Neural progenitor cell (in vitro differentiated cells): ENCODE data around the gene CRY1. TPM values are rescaled to one million over a fixed set of nuclear protein-coding genes. Genes with fewer than 3 reads are reported as not detected.
"Not testable (repeated sequence)": the region's sequence is repeated elsewhere in the genome, so short reads cannot be mapped to it uniquely, and the experiment has no call there.

Experiments
- DNase-seq: peaks from one replicate; pipeline ENCODE4 v3.0.0-alpha.2; 2016; ENCODE audit warnings: low spot score
- H2AFZ ChIP-seq: fragments of 200-600 bp; sonication (generic); replicated peaks from 2 replicates; pipeline ENCODE4 v1.6.1; 2016; ENCODE audit warnings: antibody characterized with exemption
- H3F3A ChIP-seq: fragments of 200-600 bp; sonication (generic); 2 replicates; pipeline ENCODE4 v1.6.1; 2016; ENCODE audit warnings: antibody characterized with exemption, low read depth
- H3K27ac ChIP-seq: fragments of 200-600 bp; sonication (generic); 2 replicates; pipeline ENCODE4 v1.5.1; 2016; ENCODE audit warnings: mild to moderate bottlenecking
- H3K27me3 ChIP-seq: fragments of 200-600 bp; sonication (generic); 2 replicates; pipeline ENCODE4 v1.6.1; 2016; ENCODE audit warnings: mild to moderate bottlenecking, moderate library complexity
- H3K36me3 ChIP-seq: fragments of 200-600 bp; sonication (generic); 2 replicates; pipeline ENCODE4 v1.5.1; 2016
- H3K4me1 ChIP-seq: fragments of 200-600 bp; sonication (generic); 2 replicates; pipeline ENCODE4 v1.6.1; 2016; ENCODE audit warnings: mixed run types
- H3K4me2 ChIP-seq: fragments of 200-600 bp; sonication (generic); 2 replicates; pipeline ENCODE4 v1.6.1; 2016
- H3K4me3 ChIP-seq: fragments of 200-600 bp; sonication (generic); 2 replicates; pipeline ENCODE4 v1.5.1; 2016
- H3K79me2 ChIP-seq: fragments of 200-600 bp; sonication (generic); 2 replicates; pipeline ENCODE4 v1.6.1; 2016; ENCODE audit warnings: low read depth
- H3K9ac ChIP-seq: fragments of 200-600 bp; sonication (generic); 2 replicates; pipeline ENCODE4 v1.6.1; 2016
- H3K9me3 ChIP-seq: fragments of 200-600 bp; sonication (generic); 2 replicates; pipeline ENCODE4 v1.5.1; 2016; ENCODE audit warnings: low read depth
- H4K20me1 ChIP-seq: fragments of 200-600 bp; sonication (generic); 2 replicates; pipeline ENCODE4 v1.6.1; 2016; ENCODE audit warnings: low read depth
- H3K27ac Mint-ChIP-seq: 3 replicates; pipeline ENCODE4 v1.8.0; 2021; ENCODE audit warnings: mixed read lengths
- H3K27me3 Mint-ChIP-seq: 2 replicates; pipeline ENCODE4 v1.8.0; 2022; ENCODE audit warnings: low read depth, mild to moderate bottlenecking, inconsistent platforms, moderate library complexity, mixed read lengths; ENCODE audit not compliant: insufficient read depth
- H3K36me3 Mint-ChIP-seq: 3 replicates; pipeline ENCODE4 v1.8.0; 2021; ENCODE audit warnings: mixed read lengths
- H3K4me1 Mint-ChIP-seq: 3 replicates; pipeline ENCODE4 v1.8.0; 2021; ENCODE audit warnings: mixed read lengths
- H3K4me3 Mint-ChIP-seq: 3 replicates; pipeline ENCODE4 v1.8.0; 2021; ENCODE audit warnings: mild to moderate bottlenecking, moderate library complexity, mixed read lengths
- H3K9me3 Mint-ChIP-seq: 3 replicates; pipeline ENCODE4 v1.8.0; 2020; ENCODE audit warnings: mixed read lengths
- EZH2 ChIP-seq: fragments of 200-600 bp; sonication (generic); IDR thresholded peaks from 2 replicates; pipeline ENCODE4 v1.6.1; 2017; ENCODE audit warnings: antibody characterized with exemption, mild to moderate bottlenecking, moderate library complexity
- EZH2phosphoT487 ChIP-seq: fragments of 200-600 bp; sonication (generic); IDR thresholded peaks from 2 replicates; pipeline ENCODE4 v1.6.1; 2017; ENCODE audit warnings: antibody characterized with exemption
- total RNA-seq: library from RNA; depleted of rRNA; stranded (reverse); fragments of >200 nt; gene quantifications from 2 replicates; pipeline ENCODE4 v1.2.3, GENCODE V29; 2015; ENCODE audit warnings: low replicate concordance
- TF ChIP-seq, protein P1 (sequence below): fragments of 200-600 bp; sonication (generic); IDR thresholded peaks from 2 replicates; pipeline ENCODE4 v1.5.1; 2017; ENCODE audit warnings: antibody characterized with exemption, mild to moderate bottlenecking

CRY1 gene
- total RNA-seq, 1 donor from 2014 or later, result 51.3 TPM

DNA sequence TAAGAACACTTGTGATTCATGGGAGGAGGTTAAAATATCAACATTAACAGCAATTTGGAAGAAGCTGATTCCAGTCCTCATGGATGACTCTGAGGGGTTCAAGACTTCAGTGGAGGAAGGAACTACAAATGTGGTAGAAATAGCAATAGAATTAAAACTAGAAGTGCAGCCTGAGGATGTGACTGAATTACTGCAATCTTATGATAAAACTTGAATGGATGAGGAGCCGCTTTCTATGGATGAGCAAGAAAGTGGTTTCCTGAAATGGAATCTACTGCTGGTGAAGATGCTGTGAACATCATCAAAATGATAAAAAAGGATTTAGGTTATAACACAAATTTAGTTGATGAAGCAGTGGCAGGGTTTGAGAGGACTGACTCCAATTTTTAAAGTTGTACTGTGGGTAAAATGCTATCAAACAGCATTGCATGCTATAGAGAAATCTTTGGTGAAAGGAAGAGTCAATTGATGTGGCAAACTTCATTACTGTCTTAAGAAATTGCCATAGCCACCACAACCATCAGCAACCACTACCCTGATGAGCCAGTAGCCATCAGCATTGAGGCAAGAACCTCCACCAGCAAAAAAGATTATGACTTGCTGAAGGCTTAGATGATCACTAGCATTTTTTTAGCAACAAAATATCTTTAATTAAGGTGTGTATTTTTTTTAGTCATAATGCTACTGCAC is 80.5 kb downstream of the CRY1 start:
- Histone ChIP-seq H3K4me3 (no peak overlapping the region), H3K4me1 (no peaks in the 10 kb centered on the region), H3K9me3 (no peaks in the 10 kb centered on the region), H3K27ac (no peak overlapping the region), H3K27me3 (no peaks in the 10 kb centered on the region), H3F3A (no peaks in the 10 kb centered on the region), H3K36me3 (no peaks in the 10 kb centered on the region), H4K20me1 (no peaks in the 10 kb centered on the region), H3K79me2 (no peaks in the 10 kb centered on the region), H2AFZ (no peak overlapping the region), H3K9ac (no peak overlapping the region), H3K4me2 (no peak overlapping the region)
- TF ChIP-seq EZH2, result no peak
- TF ChIP-seq, protein P1, sequence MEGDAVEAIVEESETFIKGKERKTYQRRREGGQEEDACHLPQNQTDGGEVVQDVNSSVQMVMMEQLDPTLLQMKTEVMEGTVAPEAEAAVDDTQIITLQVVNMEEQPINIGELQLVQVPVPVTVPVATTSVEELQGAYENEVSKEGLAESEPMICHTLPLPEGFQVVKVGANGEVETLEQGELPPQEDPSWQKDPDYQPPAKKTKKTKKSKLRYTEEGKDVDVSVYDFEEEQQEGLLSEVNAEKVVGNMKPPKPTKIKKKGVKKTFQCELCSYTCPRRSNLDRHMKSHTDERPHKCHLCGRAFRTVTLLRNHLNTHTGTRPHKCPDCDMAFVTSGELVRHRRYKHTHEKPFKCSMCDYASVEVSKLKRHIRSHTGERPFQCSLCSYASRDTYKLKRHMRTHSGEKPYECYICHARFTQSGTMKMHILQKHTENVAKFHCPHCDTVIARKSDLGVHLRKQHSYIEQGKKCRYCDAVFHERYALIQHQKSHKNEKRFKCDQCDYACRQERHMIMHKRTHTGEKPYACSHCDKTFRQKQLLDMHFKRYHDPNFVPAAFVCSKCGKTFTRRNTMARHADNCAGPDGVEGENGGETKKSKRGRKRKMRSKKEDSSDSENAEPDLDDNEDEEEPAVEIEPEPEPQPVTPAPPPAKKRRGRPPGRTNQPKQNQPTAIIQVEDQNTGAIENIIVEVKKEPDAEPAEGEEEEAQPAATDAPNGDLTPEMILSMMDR, result no peak
- TF ChIP-seq EZH2phosphoT487, result no peak
- DNase-seq, result no peak
- peaks cover 6% of the 10 kb centered on the region for H3K27me3 Mint-ChIP-seq
- H3K9me3 Mint-ChIP-seq, result no peaks in the 10 kb centered on the region
- H3K4me1 Mint-ChIP-seq, result no peaks in the 10 kb centered on the region
- H3K36me3 Mint-ChIP-seq, result peaks cover 17% of the 10 kb centered on the region
- H3K27ac Mint-ChIP-seq, result no peak overlapping the region
- H3K4me3 Mint-ChIP-seq, result no peak overlapping the region

GRCh38 chr12:107011519-107011918 is 81.8 kb downstream of the CRY1 start:
- no peaks in the 10 kb centered on the region for H4K20me1 ChIP-seq
- H3K36me3 Mint-ChIP-seq, result peaks cover 15% of the 10 kb centered on the region
- H3K4me1 ChIP-seq, result no peaks in the 10 kb centered on the region
- DNase-seq, result no peak
- no peak overlapping the region for H3K9ac ChIP-seq
- H3K9me3 Mint-ChIP-seq, result no peaks in the 10 kb centered on the region
- H3K27ac ChIP-seq, result no peak overlapping the region
- no peaks in the 10 kb centered on the region for H3K79me2 ChIP-seq
- no peaks in the 10 kb centered on the region for H3F3A ChIP-seq
- no peaks in the 10 kb centered on the region for H3K4me1 Mint-ChIP-seq
- H3K27ac Mint-ChIP-seq, result peak overlapping the region; percentile 21
- no peaks in the 10 kb centered on the region for H3K36me3 ChIP-seq
- no peak overlapping the region for H3K4me2 ChIP-seq
- H2AFZ ChIP-seq, result no peak overlapping the region
- no peak overlapping the region for H3K4me3 ChIP-seq
- TF ChIP-seq EZH2 (no peak), EZH2phosphoT487 (no peak)
- TF ChIP-seq, protein P1, result no peak
- no peak overlapping the region for H3K4me3 Mint-ChIP-seq
- no peaks in the 10 kb centered on the region for H3K27me3 ChIP-seq
- peaks cover 6% of the 10 kb centered on the region for H3K27me3 Mint-ChIP-seq
- no peaks in the 10 kb centered on the region for H3K9me3 ChIP-seq

DNA sequence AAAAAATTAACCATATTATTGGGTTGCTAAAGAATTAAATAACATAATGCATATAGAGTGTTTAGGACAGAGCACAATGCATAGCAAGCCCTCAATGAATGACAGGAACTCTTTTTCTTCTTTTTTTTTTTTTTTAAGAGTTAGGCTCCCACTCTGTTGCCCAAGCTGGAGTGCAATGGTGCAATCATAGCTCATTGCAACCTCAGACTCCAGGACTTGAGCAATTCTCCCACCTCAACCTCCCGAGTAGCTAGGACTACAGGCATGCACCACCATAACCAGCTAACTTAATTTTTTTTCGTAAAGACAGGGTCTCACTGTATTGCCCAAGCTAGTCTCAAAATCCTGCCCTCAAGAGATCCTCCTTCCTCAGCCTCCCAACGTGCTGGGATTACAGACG is 85.9 kb downstream of the CRY1 start:
- Histone ChIP-seq H3K79me2 (no peaks in the 10 kb centered on the region), H3K4me3 (no peak overlapping the region), H4K20me1 (no peaks in the 10 kb centered on the region), H3K27ac (no peak overlapping the region), H3K27me3 (no peaks in the 10 kb centered on the region), H3F3A (no peaks in the 10 kb centered on the region), H3K9ac (no peak overlapping the region), H3K36me3 (no peaks in the 10 kb centered on the region), H3K9me3 (no peaks in the 10 kb centered on the region), H3K4me2 (no peak overlapping the region), H2AFZ (no peak overlapping the region), H3K4me1 (no peaks in the 10 kb centered on the region)
- DNase-seq, result no peak
- TF ChIP-seq EZH2phosphoT487, result no peak
- no peak for TF ChIP-seq EZH2
- TF ChIP-seq, protein P1, result no peak
- no peak overlapping the region for H3K27ac Mint-ChIP-seq
- peaks cover 5% of the 10 kb centered on the region for H3K9me3 Mint-ChIP-seq
- no peak overlapping the region for H3K4me3 Mint-ChIP-seq
- no peaks in the 10 kb centered on the region for H3K4me1 Mint-ChIP-seq
- H3K27me3 Mint-ChIP-seq, result peaks cover 6% of the 10 kb centered on the region
- H3K36me3 Mint-ChIP-seq, result peaks cover 17% of the 10 kb centered on the region

DNA sequence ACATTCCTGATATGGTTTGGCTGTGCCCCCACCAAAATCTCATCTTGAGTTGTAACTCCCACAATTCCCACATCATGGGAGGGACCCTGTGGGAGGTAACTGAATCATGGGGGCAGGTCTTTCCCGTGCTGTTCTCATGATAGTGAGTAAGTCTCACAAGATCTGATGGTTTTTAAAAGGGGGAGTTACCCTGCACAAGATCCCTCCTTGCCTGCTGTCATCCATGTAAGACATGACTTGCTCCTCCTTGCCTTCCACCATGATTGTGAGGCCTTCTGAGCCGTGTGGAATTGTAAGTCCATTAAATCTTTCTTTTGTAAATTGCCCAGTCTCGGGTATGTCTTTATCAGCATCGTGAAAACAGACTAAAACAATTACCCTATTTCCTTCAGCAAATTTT is 90.7 kb downstream of the CRY1 start:
- H3K4me2 ChIP-seq, H3K4me1 Mint-ChIP-seq, H3K4me1 ChIP-seq, H3K36me3 ChIP-seq, H3K27ac ChIP-seq, H3K9ac ChIP-seq, H2AFZ ChIP-seq, H3K9me3 Mint-ChIP-seq, H3K36me3 Mint-ChIP-seq, H3K9me3 ChIP-seq, H4K20me1 ChIP-seq, H3K4me3 Mint-ChIP-seq, H3F3A ChIP-seq, H3K4me3 ChIP-seq, DNase-seq, H3K27me3 Mint-ChIP-seq, H3K27me3 ChIP-seq, H3K79me2 ChIP-seq, H3K27ac Mint-ChIP-seq: not testable (repeated sequence)
